ENCODE data around the gene SNRNP35.
A peak's percentile ranks its signal among the peaks of the same experiment; 100 is the strongest.
"Not testable (repeated sequence)": the region's sequence is repeated elsewhere in the genome, so short reads cannot be mapped to it uniquely, and the experiment has no call there.

SNRNP35 gene

DNA sequence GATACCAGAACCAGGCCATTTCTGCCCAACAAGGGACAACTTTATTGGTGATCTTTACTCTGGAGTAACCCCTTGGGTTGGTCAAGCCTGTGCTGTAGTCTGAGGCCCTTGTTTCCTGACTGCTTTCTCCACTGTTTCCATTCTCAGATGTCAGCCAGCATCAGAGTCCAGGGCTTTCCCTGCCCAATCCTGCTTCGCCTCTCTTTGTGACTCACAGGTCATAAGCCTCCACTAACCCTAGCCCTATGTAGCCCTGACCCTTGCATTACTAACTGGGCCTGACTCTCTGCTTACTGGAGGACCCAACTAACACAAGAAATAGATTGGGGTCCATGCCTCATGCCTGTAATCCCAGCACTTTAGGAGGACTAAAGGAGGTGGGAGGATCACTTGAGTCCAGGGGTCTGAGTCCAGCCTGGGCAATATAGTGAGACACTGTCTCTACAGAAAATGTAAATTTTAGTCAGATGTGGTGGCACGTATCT lies 8.6 kb upstream of the SNRNP35 start:
- DNase-seq (ENCODE audit: low spot score) = no peak

DNA sequence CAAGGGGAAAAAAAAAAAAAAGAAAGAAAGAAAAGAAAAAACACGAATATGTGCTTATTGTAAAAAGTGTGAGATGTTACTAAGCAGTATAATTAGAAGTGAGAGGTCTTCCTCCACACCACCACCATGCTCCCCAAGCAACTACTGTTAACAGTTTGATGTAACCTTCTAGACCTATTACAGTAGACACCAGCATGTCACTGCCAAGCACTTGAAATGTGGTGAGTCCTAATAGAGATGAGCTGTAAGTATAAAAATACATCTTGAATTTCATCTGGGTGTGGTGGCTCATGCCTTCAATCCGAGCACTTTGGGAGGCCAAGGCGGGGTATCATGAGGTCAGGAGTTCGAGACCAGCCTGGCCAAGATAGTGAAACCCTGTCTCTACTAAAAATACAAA lies 8.1 kb upstream of the SNRNP35 start:
- no peak for DNase-seq (ENCODE audit: low spot score)

DNA sequence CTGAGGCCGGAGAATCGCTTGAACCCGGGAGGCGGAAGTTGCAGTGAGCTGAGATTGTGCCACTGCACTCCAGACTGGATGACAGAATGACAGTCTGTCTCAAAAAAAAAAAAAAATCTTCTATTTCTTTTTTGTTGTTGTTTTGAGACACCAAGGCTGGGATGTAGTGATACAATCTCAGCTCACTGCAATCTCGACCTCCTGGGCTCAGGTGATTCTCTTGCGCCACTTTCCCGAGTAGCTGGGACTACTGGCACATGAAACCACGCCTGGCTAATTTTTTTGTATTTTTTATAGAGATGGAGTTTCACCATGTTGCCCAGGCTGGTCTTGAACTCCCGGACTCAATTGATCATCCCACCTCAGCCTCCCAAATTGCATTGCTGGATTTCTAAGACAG lies 7.3 kb upstream of the SNRNP35 start:
- no peak for DNase-seq (ENCODE audit: low spot score)

DNA sequence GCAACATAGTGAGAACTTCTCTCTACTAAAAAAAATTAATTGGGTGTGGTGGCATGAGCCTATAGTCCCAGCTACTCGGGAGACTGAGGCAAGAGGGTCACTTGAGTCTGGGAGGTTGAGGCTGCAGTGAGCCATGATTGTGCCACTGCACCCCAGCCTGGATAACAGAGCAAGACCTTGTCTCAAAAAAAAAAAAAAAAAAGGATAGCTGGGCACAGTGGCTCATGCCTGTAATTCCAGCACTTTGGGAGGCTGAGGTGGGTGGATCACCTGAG lies 5.7 kb upstream of the SNRNP35 start:
- DNase-seq (ENCODE audit: low spot score) = not testable (repeated sequence)

DNA sequence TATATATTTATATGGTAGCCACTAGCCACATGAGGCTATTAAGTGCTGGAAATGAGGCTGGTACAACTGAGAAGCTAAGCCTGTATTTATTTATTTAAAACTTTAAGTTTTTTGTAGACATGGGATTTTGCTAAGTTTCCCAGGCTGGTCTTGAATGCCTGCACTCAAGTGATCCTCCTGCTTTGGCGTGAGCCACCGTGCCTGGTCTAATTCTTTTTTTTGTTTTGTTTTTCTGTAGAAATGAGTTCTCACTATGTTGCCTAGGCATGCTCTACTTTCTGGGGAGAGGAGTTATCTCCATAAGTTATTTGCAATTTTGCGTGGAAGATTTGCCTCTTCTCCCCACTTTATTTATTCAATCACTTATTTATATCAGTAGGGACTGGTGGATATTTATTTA lies 4.8 kb upstream of the SNRNP35 start:
- DNase-seq (ENCODE audit: low spot score) = no peak

DNA sequence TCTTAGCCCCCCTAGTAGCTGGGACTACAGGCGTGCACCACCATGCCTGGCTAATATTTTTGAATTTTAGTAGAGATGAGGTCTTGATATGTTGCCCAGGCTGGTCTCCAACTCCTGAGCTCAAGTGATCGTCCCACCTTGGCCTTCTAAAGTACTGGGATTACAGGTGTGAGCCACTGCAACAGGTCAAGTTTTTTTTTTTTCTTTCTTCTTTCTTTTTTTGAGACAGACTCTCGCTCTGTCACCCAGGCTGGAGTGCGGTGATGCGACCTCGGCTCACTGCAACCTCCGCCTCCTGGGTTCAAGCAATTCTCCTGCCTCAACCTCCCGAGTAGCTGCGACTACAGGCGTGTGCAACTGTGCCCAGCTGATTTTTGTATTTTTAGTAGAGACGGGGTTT lies 5.2 kb downstream of the SNRNP35 start:
- DNase-seq (ENCODE audit: low spot score) = not testable (repeated sequence)

DNA sequence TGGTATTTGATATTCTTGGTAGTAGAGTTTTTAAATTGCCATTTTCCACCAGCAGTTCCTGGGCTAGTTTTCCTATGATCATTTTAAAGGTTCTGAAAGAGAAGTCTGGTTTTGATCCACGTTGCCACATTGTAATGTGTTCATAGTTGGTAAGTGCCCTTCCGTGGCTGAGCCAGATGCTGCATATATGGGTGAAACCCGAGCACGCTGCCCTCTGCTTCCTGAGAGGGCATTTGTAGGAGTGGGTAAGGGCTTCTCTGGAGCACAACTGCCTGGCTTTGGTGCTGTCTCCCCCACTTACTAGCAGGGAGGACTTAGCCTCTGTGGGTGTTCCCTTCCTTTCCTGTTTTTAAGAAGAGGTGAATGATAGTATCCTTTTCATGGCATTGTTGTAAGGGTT lies 7.1 kb downstream of the SNRNP35 start:
- DNase-seq (ENCODE audit: low spot score) = no peak

DNA sequence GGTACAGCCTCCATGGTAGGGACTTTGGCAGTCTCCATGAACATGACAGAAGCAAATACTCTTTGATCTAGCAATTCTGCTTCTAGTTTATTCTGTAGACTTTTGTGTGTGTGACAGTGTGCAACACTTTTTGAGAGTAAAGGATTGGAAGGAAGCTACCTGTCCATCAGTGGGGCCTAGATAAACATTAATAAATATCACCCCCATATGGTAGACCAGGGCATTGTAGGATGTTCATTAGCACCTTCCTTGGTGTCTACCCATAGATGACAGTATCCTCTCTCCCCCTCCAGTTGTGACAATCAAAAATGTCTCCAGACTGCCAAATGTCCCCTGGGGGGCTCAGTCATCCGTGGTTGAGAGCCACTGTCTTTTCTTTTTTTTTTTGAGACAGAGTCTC lies 10.8 kb downstream of the SNRNP35 start:
- peak; percentile 53 for DNase-seq (ENCODE audit: low spot score)

DNA sequence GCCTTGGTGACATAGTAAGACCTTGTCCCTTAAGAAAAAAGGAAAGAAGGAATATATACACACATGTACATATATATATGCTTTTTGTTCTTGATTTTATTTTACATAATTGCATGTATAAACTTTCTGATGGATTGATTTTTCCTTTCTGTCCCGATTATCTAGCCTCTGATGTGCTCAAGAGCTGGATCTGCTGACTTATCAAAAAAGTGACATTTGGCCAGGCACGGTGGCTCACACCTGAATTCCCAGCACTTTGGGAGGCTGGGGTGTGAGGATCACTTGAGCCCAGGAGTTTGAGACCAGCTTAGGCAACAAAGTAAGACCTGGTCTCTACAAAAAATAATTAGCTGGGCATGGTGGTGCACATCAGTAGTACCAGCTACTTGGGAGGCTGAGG lies 12.0 kb downstream of the SNRNP35 start:
- no peak for DNase-seq (ENCODE audit: low spot score)

DNA sequence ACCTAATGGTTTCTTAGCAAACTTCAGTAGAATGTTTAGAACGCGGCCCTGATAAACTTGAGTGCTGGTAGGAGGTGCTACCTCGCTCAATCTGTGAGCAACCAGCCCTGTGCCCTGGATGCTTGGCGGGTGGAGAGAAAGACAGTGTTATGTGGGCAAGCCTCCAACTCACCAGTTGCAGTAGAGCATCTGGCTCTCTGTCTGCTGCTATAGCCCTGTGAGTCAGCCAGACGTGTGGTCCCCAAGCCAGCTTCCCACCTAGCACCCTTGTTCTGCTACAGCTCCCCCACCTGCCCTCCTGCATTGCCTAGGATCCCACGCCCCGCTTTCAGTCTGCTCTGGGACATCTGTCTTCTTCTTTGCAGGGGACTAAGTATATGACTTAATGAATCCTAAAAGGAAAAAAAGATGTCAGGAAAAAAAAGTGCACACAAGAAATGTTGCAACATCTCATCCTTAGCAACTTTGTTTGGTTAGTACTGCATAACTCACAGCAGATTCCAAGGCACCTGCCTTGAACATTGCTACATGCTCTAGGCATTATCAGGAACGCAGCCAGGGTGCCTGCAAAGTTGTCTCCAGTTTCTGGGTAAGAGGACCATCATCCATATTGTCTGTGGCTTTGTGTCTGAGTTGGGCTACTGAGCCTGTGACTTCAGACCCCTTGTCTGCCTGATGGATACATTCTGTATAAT lies 13.6 kb downstream of the SNRNP35 start:
- DNase-seq (ENCODE audit: low spot score) = no peak

DNA sequence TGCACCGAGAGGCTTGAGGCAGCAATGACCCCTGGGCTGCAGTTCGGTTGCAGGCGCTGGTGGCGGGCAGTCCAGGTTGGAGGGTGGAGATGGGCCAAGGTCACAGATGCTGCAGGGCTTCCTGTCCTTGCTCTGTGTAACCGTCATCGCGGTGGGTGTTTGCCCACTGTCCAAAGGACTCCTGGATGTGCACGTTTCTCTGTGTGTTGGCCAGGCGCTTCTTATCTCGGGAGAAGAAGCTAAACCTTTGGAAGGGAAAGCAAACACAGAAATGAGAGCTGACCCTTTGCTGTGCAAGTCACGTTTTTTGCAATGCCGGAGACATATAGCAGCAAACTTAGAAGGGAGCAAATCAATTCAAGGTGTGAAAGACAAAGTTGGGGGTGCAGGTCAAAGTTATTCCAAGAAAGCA lies 14.5 kb downstream of the SNRNP35 start:
- DNase-seq (ENCODE audit: low spot score) = no peak

DNA sequence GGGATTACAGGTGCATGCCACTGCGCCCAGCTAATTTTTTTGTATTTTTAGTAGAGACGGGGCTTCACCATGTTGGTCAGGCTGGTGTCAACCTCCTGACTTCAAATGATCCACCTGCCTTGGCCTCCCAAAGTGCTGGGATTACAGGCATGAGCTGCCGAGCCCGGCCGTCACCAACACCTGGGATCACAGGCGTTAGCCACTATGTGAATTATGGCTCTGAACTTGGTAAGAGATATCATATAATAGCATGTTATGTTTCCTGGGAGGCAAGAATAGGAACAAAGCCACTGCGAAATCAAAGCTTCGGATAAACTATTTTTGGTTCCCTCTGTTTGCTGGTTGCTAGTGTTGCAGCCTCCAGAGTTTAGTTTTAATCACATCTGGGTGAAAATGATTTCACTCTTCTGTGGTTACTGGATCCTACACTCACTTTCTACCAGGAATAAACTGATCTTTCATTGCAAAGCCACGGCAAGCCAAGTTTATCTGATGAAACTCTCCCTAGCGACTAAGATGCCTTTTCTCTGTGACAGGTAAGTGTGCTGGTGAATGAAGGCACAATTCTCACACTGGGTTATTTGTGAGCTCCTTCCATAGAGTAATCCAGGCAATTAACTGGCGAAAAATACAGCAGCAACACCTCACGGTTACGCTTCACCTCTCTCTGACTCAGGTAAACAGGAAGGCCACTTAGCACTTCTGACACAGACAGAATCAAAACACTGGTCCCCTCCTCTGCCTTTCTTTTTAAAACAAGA lies 16.7 kb downstream of the SNRNP35 start:
- DNase-seq (ENCODE audit: low spot score) = peak; percentile 48

DNA sequence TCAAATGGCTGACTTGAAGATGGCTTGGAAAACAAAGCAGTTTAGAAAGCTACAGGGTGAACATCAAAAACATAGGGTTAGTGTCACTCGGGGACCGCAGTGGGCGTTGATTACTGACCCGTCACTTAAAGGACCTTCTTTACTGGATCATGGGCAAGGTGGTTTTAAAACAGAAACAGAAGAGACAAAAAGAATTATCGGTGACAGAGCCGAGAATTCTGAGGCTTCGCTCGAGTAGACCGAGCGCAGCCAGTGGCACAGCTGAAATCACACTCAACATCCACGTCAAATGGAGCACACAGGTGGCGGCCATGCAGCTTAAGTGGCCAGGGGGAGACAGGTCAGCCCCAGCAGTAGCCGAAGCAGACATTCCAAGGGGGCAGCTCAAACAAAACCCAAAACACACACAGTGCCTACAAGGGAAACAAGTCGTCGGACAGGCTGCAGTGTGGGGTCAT lies 17.3 kb downstream of the SNRNP35 start:
- no peak for DNase-seq (ENCODE audit: low spot score)

DNA sequence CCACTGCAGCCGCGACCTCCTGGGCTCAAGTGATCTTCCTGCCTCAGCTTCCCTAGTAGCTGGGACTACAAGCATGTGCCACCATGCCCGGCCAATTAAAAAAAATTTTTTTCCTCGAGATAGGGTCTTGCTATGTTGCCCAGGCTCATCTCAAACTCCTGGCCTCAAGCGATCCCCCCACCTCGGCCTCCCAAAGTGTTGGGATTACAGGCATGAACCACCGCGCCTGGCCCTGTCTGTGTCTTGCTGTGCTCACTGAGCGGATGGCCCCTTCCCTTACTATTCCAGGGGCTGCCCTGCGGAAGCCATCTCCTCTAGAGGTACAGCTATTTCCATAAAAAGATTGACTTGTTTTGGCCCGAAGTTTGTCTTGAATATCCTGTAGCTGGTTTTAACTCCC lies 20.1 kb downstream of the SNRNP35 start:
- DNase-seq (ENCODE audit: low spot score) = no peak

DNA sequence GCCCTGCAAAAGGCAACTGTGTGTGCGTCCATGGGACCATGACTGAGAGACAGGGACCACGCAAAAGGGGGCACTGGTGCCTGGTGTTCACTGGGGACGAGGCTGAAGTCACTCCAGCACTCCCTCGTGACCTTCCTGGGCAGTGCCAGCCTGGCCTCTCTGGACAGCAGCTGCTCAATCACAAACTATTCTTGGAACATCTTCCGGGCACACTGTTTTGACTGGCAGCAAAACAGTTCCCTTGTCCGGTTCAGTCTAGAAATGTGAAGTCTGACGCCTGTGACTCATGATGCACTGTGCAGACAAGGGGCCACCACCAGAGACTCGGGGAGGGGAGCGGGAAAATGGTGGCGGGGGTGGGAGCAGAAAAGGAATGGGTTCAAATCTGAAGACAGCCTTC lies 20.8 kb downstream of the SNRNP35 start:
- DNase-seq (ENCODE audit: low spot score) = no peak

DNA sequence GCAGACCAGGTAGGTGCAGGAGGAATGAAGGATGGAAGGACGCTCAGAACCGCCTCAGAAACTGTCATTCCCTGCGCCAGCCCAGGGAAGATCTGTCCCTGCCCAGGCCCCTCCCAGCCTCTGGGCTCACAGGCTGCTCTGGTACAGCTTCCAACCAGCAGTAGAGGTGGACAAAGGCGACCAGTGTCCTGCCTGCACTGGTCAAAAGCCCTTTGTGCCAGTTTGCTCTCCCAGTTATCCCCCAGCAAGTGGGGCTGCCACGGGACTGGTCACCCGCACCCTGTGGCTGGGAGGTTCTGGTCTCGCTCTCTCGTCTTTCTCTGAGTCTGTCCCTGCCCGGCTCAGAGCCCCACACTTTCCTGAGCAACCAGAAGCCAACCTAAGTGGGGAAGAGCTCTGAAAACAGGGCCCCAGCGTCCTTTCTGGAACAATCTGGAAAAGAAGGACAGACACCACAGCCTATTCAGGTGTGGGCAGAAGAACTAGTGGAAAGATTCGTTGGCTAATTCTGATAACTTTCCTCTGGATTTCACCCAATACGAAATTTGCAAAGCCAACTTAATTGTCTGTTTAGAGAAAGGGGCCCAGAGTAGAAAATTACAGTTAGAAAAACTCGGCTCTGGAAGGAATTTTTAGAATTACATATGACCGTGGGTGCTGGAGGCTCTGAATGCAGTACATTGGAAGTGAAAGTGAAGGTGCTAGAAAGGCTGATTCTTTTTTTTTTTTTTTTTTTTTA lies 21.7 kb downstream of the SNRNP35 start:
- DNase-seq (ENCODE audit: low spot score) = no peak

DNA sequence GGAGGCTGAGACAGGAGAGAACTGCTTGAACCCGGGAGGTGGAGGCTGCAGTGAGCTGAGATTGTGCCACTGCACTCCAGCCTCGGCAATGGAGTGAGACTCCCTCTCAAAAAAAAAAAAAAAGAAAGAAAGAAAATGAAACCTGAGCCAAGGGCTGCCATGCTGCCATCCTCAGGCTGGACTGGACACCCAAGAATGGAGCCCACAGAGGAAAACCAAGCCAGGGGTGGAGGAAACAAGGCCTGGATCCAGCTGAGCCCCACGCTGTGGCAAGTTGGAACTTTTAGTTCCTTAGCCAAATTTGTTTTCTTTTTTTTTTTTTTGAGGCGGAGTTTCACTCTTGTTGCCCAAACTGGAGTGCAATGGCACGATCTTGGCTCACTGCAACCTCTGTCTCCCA lies 23.3 kb downstream of the SNRNP35 start:
- DNase-seq (ENCODE audit: low spot score) = not testable (repeated sequence)

DNA sequence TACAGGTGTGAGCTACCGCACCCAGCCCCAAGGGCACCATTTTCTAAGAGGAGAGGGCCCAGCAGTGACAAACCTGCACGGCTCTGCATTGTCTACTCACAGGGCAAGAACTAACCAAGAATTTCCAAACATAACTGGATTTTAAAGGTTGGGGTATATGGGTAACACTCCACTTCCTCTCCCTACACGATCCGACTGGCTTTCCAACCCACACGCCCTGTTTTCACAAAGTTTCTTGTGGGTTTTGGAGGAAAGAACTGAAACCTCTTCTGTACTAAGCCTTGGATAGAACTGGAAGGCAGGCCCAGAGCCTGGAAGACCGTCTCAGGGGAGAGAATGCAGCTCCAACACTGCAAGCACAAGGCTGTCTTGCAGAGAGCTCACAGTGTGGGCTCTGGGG lies 24.9 kb downstream of the SNRNP35 start:
- no peak for DNase-seq (ENCODE audit: low spot score)

DNA sequence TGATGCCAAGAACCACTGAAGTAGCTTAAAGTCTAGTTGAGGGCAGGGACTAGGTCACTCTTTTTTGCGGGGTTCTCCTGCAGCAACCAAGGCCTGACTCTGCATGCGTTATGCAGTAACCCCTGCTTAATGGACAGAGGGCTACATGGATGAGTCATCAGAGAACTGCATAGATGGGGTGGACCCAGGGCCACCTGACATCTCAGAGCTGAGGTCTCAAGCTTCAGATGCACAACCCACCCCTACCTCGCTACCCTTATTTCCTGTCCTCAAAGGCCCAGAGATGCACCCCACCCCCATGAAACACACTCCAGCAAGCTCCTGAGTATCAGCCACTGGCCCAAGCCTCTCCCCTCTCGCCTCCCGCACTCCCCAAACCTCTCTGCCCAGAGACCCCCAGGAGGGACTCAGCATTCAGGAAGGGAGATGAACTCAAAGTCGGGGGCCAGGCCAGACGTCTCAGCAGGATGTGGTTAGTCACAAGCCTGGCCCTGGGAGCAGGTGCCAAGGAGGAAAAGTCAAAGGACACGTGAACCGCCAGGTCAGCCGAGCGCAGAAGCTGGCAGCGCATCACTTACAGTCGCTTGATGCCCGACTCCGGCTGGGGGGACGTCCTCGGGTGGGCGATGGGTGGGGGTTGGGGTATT lies 25.8 kb downstream of the SNRNP35 start:
- no peak for DNase-seq (ENCODE audit: low spot score)

DNA sequence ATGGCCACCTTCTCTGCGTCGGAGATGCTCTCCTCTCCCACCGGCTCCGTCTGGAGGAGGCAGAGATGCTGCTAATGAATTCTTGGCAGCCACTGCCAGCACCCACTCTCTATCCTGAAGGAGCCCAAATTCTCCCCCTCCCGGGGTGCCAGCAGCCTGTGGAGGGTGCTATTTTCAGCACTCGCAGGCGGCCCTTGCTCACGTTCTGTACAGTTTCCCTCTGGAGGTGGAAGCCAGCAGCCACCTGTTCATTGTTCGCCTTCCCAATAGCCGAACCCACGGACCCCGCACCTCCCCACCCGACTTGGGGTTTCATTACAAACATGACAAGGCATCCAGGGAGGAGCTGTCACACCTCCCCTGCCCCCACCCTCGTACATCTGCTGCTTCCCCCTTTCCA lies 27.8 kb downstream of the SNRNP35 start:
- no peak for DNase-seq (ENCODE audit: low spot score)

DNA sequence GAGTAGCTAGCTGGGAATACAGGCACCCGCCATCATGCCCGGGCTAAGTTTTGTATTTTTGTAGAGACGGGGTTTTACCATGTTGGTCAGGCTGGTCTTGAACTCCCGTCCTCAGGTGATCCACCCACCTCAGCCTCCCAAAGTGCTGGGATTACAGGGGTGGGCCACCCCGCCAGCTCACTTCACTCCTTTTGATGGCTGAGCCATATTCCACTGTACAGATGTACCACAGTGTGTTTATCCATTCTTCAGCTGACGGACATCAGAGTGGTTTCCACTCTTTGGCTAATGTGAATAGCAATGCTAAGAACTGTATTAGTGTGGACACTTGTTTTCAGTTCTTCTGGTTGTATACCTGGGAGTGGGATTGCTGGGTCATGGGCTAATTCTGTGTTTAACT lies 29.5 kb downstream of the SNRNP35 start:
- no peak for DNase-seq (ENCODE audit: low spot score)

DNA sequence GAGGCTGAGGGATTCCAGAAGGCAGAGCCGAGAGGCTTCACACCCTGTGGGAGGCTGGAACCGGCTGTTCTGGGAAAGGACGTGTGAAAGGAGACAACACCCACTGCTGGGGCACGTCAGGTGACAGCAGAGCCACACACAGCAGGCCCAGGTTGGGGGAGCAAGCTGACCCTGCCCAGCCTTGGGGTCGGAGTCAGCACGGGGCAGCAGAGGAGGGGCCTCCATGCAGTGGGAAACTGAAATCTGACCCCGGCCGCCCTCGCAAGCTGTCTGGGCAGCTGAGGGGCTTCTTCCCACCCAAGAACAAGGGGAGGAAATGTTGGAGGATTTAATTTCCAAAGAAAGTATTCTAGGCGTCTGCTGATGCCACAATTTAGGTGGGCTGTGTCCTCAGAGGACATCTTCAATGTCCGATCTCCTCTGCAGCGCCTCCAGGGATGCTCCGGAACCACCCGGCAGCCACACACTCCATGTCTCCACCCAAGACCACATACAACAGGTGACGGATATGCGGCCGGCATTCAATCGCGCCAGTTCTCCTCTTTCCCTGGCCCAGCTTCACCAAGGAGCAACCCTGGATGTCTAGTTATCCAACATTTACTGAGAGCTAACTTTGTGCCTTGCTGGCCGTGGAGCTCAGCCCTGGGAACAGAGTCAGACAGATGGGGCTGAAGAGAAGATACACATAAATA lies 30.7 kb downstream of the SNRNP35 start:
- no peak for DNase-seq (ENCODE audit: low spot score)
